Coronary artery (tissue), 2 donors: Measurements from ENCODE around the gene AK8.

Experiments used
- DNase-seq: peaks from one replicate; pipeline ENCODE4 v3.0.0-alpha.2; 2017; ENCODE audit warnings: low spot score
- H3K27ac ChIP-seq, 2 donors: fragments of 200-600 bp; sonication (generic); one replicate each; pipeline ENCODE4 v1.5.1; 2016 to 2019
- H3K4me3 ChIP-seq: fragments of 200-600 bp; sonication (generic); 2 replicates; pipeline ENCODE4 v1.5.1; 2016; ENCODE audit warnings: mild to moderate bottlenecking, moderate library complexity
- CTCF ChIP-seq: fragments of 200-600 bp; sonication (generic); IDR thresholded peaks from one replicate; pipeline ENCODE4 v1.5.1; 2019; ENCODE audit warnings: antibody characterized with exemption

Gene AK8

GRCh38 chr9:132877824-132878694 lies at the start of gene AK8:
Gene AK8, minus strand, starts transcription at chr9:132878284. Its CDS starts 29 bp downstream, at chr9:132878255.
- no peak for TF ChIP-seq CTCF
- Histone ChIP-seq H3K27ac (peak within 1 kb of the TSS; percentile 70 to 87), H3K4me3 (peak within 1 kb of the TSS; percentile 92)

GRCh38 chr9:132927704-132928103 lies 49.6 kb upstream of the AK8 start:
- TF ChIP-seq CTCF: no peak
- no peak overlapping the region for H3K27ac ChIP-seq
- no peak for DNase-seq
- H3K4me3 ChIP-seq: no peak overlapping the region

More at GRCh38 chr9:132877824-132878694, at the start of gene AK8:
- DNase-seq: peak; percentile 82

- Histone ChIP-seq H3K27ac (no peak overlapping the region), H3K4me3 (no peak overlapping the region)
- no peak for TF ChIP-seq CTCF
- no peak for DNase-seq
Measured at GRCh38 chr9:132923346-132923902, 45.3 kb upstream of the AK8 start.

- Histone ChIP-seq H3K27ac (no peak overlapping the region), H3K4me3 (no peak overlapping the region)
- no peak for TF ChIP-seq CTCF
- DNase-seq: no peak
Measured at GRCh38 chr9:132919614-132920268, 41.7 kb upstream of the AK8 start.

- no peak for TF ChIP-seq CTCF
- Histone ChIP-seq H3K27ac (no peak overlapping the region), H3K4me3 (no peak overlapping the region)
- DNase-seq: no peak
Measured at GRCh38 chr9:132914924-132915323, 36.8 kb upstream of the AK8 start.

GRCh38 chr9:132912131-132912530 lies 34.0 kb upstream of the AK8 start:
- no peak for TF ChIP-seq CTCF

More at GRCh38 chr9:132912131-132912530, 34.0 kb upstream of the AK8 start:
- no peak for DNase-seq
- no peak overlapping the region for H3K4me3 ChIP-seq
- no peak overlapping the region for H3K27ac ChIP-seq
